Measurements from ENCODE around the gene BCHE. TPM values are rescaled to one million over a fixed set of nuclear protein-coding genes. Genes with fewer than 3 reads are reported as not detected.

Gene BCHE
- total RNA-seq, 5 donors from 2014 or later (not counting 1 experiment from before 2014, with no cell fraction given): not detected

- Histone ChIP-seq H3K36me3 (ENCODE audit: control insufficient read depth in 2 of 2, extremely low read depth in 1 of 2, insufficient read depth in 1 of 2, low read length in 1 of 2) (no peaks in the 10 kb centered on the region), H3K27ac (ENCODE audit: low read length) (no peak overlapping the region), H3K9me3 (no peaks in the 10 kb centered on the region), H3K27me3 (replicated peaks in 1 of 2; ENCODE audit: control insufficient read depth in 2 of 2, extremely low read depth in 1 of 2, insufficient read depth in 2 of 2, low read length in 1 of 2) (no peaks in the 10 kb centered on the region), H3K4me3 (ENCODE audit: control insufficient read depth in 1 of 2, extremely low read depth in 1 of 2, low read length in 1 of 2) (no peak overlapping the region), H3K4me1 (ENCODE audit: control insufficient read depth in 1 of 2, extremely low read depth in 1 of 2, insufficient read depth in 2 of 2, low read length in 2 of 2) (no peaks in the 10 kb centered on the region)
- DNase-seq (no peak), ATAC-seq (replicated peaks in 1 of 4) (no peak)
- POLR2A ChIA-PET: no interaction called here
- CTCF ChIA-PET: no interaction called here
- Mint-ChIP-seq H3K27me3 (no peaks in the 10 kb centered on the region), H3K4me1 (no peaks in the 10 kb centered on the region), H3K4me3 (no peak overlapping the region), H3K9me3 (peaks cover 0 to 9% (median 0%) of the 10 kb centered on the region in 3 donors), H3K36me3 (no peaks in the 10 kb centered on the region), H3K27ac (no peak overlapping the region)
- WGBS (ENCODE audit: insufficient coverage): 79% methylated on average over 2 of the region's 6 CpGs
Measured at GRCh38 chr3:165846056-165846455, 8.8 kb upstream of the BCHE start.

GRCh38 chr3:165839296-165840076, 2.3 kb upstream of the BCHE start:
- H3K27me3 Mint-ChIP-seq: no peaks in the 10 kb centered on the region
- Histone ChIP-seq H3K9me3 (no peaks in the 10 kb centered on the region), H3K4me1 (ENCODE audit: control insufficient read depth in 1 of 2, extremely low read depth in 1 of 2, insufficient read depth in 2 of 2, low read length in 2 of 2) (no peaks in the 10 kb centered on the region), H3K27me3 (replicated peaks in 1 of 2; ENCODE audit: control insufficient read depth in 2 of 2, extremely low read depth in 1 of 2, insufficient read depth in 2 of 2, low read length in 1 of 2) (no peaks in the 10 kb centered on the region), H3K4me3 (ENCODE audit: control insufficient read depth in 1 of 2, extremely low read depth in 1 of 2, low read length in 1 of 2) (no peak overlapping the region), H3K36me3 (ENCODE audit: control insufficient read depth in 2 of 2, extremely low read depth in 1 of 2, insufficient read depth in 1 of 2, low read length in 1 of 2) (no peaks in the 10 kb centered on the region), H3K27ac (ENCODE audit: low read length) (no peak overlapping the region)
- DNase-seq (no peak), ATAC-seq (replicated peaks in 1 of 4) (no peak)
- no peaks in the 10 kb centered on the region for H3K4me1 Mint-ChIP-seq
- ChIA-PET CTCF (no interaction called here), POLR2A (no interaction called here)
- no peak overlapping the region for H3K27ac Mint-ChIP-seq
- H3K36me3 Mint-ChIP-seq: no peaks in the 10 kb centered on the region
- no peak overlapping the region for H3K4me3 Mint-ChIP-seq
- 63% methylated on average over 5 of the region's 9 CpGs for WGBS (ENCODE audit: insufficient coverage)
- H3K9me3 Mint-ChIP-seq: peaks cover 0 to 4% (median 2%) of the 10 kb centered on the region in 3 donors

DNA sequence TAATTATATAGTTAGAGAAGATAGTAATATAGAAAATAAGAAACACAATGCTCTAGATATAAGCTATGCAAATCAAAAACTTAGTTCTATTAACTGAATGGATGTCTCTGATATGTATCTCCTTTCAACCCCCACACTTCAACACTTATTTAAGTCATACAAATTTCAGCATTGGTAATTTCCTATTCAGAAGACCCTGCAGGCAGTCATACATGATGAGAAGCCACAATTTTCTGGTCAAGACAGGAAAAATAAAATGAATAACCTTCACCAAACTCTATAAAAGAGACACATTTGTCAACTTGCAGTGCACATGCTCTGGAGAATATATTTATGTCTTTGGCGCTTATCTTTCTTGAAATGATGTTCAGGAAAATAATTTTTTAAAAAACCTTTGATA, 578 bp upstream of the BCHE start:
- no peaks in the 10 kb centered on the region for H3K36me3 Mint-ChIP-seq
- Histone ChIP-seq H3K27ac (ENCODE audit: low read length) (no peak overlapping the region), H3K9me3 (no peaks in the 10 kb centered on the region), H3K4me3 (ENCODE audit: control insufficient read depth in 1 of 2, extremely low read depth in 1 of 2, low read length in 1 of 2) (no peak overlapping the region), H3K36me3 (ENCODE audit: control insufficient read depth in 2 of 2, extremely low read depth in 1 of 2, insufficient read depth in 1 of 2, low read length in 1 of 2) (no peaks in the 10 kb centered on the region), H3K4me1 (ENCODE audit: control insufficient read depth in 1 of 2, extremely low read depth in 1 of 2, insufficient read depth in 2 of 2, low read length in 2 of 2) (no peaks in the 10 kb centered on the region), H3K27me3 (replicated peaks in 1 of 2; ENCODE audit: control insufficient read depth in 2 of 2, extremely low read depth in 1 of 2, insufficient read depth in 2 of 2, low read length in 1 of 2) (no peaks in the 10 kb centered on the region)
- WGBS (ENCODE audit: insufficient coverage): no CpG with 5 or more reads among the region's 1 CpG
- H3K4me3 Mint-ChIP-seq: no peak overlapping the region
- DNase-seq (no peak), ATAC-seq (replicated peaks in 1 of 4) (no peak)
- no peak overlapping the region for H3K27ac Mint-ChIP-seq
- peaks cover 0 to 4% (median 2%) of the 10 kb centered on the region in 3 donors for H3K9me3 Mint-ChIP-seq
- no peaks in the 10 kb centered on the region for H3K4me1 Mint-ChIP-seq
- CTCF ChIA-PET: interaction anchor here in 1 of 2 donors (0.6 kb wide), 1 partner anchor 694 kb away, joined by 9 read pairs; no protein-coding TSS in a partner anchor
- H3K27me3 Mint-ChIP-seq: no peaks in the 10 kb centered on the region
- POLR2A ChIA-PET: no interaction called here

- no CpG with 5 or more reads among the region's 2 CpGs for WGBS (ENCODE audit: insufficient coverage)
- no peaks in the 10 kb centered on the region for H3K27me3 Mint-ChIP-seq
- Histone ChIP-seq H3K27me3 (replicated peaks in 1 of 2; ENCODE audit: control insufficient read depth in 2 of 2, extremely low read depth in 1 of 2, insufficient read depth in 2 of 2, low read length in 1 of 2) (no peaks in the 10 kb centered on the region), H3K4me1 (ENCODE audit: control insufficient read depth in 1 of 2, extremely low read depth in 1 of 2, insufficient read depth in 2 of 2, low read length in 2 of 2) (no peaks in the 10 kb centered on the region), H3K9me3 (no peaks in the 10 kb centered on the region), H3K36me3 (ENCODE audit: control insufficient read depth in 2 of 2, extremely low read depth in 1 of 2, insufficient read depth in 1 of 2, low read length in 1 of 2) (no peaks in the 10 kb centered on the region), H3K27ac (ENCODE audit: low read length) (no peak overlapping the region), H3K4me3 (ENCODE audit: control insufficient read depth in 1 of 2, extremely low read depth in 1 of 2, low read length in 1 of 2) (no peak overlapping the region)
- no peaks in the 10 kb centered on the region for H3K36me3 Mint-ChIP-seq
- ChIA-PET CTCF (interaction anchor here in 1 of 2 donors (0.7 kb wide), 1 partner anchor 32 kb away, joined by 3 read pairs; no protein-coding TSS in a partner anchor), POLR2A (no interaction called here)
- H3K4me3 Mint-ChIP-seq: no peak overlapping the region
- ATAC-seq (replicated peaks in 1 of 4): no peak
- H3K27ac Mint-ChIP-seq: no peak overlapping the region
- no peaks in the 10 kb centered on the region for H3K4me1 Mint-ChIP-seq
- H3K9me3 Mint-ChIP-seq: peaks cover 0 to 2% (median 0%) of the 10 kb centered on the region in 3 donors
- DNase-seq: no peak
Measured at GRCh38 chr3:165835431-165835830, 1.8 kb downstream of the BCHE start.

DNA sequence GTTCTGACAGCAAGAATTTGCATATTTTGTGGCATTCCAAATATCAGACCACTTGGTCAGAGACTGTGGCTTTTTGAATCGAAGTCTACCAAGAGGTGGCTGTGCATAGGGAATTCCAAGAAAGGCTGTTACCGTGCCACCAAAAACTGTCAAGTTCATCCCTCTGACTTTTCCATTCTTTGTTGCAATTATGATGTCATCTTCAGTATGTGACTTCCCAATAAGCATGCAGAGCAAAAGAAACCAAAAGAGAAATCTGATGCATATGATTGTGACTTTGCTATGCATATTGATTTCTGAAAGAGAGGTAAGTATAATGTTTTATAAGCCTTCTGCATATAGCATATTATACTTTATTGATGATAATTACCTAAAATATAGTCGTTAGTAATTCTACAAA, 6.5 kb downstream of the BCHE start:
- H3K9me3 ChIP-seq: no peaks in the 10 kb centered on the region
- H3K4me3 ChIP-seq (ENCODE audit: control insufficient read depth in 1 of 2, extremely low read depth in 1 of 2, low read length in 1 of 2): no peak overlapping the region
- no peaks in the 10 kb centered on the region for H3K36me3 Mint-ChIP-seq
- H3K36me3 ChIP-seq (ENCODE audit: control insufficient read depth in 2 of 2, extremely low read depth in 1 of 2, insufficient read depth in 1 of 2, low read length in 1 of 2): no peaks in the 10 kb centered on the region
- no peak overlapping the region for H3K4me3 Mint-ChIP-seq
- H3K27me3 Mint-ChIP-seq: no peaks in the 10 kb centered on the region
- no peak overlapping the region for H3K27ac Mint-ChIP-seq
- H3K27me3 ChIP-seq (replicated peaks in 1 of 2; ENCODE audit: control insufficient read depth in 2 of 2, extremely low read depth in 1 of 2, insufficient read depth in 2 of 2, low read length in 1 of 2): no peaks in the 10 kb centered on the region
- H3K27ac ChIP-seq (ENCODE audit: low read length): no peak overlapping the region
- CTCF ChIA-PET: no interaction called here
- no CpG with 5 or more reads among the region's 3 CpGs for WGBS (ENCODE audit: insufficient coverage)
- H3K4me1 ChIP-seq (ENCODE audit: control insufficient read depth in 1 of 2, extremely low read depth in 1 of 2, insufficient read depth in 2 of 2, low read length in 2 of 2): no peaks in the 10 kb centered on the region
- peaks cover 0 to 4% (median 3%) of the 10 kb centered on the region in 3 donors for H3K9me3 Mint-ChIP-seq
- POLR2A ChIA-PET: no interaction called here
- no peaks in the 10 kb centered on the region for H3K4me1 Mint-ChIP-seq
- no peak for DNase-seq
- ATAC-seq (replicated peaks in 1 of 4): no peak

- DNase-seq (no peak), ATAC-seq (replicated peaks in 1 of 4) (no peak)
- no peaks in the 10 kb centered on the region for H3K27me3 ChIP-seq (replicated peaks in 1 of 2; ENCODE audit: control insufficient read depth in 2 of 2, extremely low read depth in 1 of 2, insufficient read depth in 2 of 2, low read length in 1 of 2)
- H3K4me1 ChIP-seq (ENCODE audit: control insufficient read depth in 1 of 2, extremely low read depth in 1 of 2, insufficient read depth in 2 of 2, low read length in 2 of 2): no peaks in the 10 kb centered on the region
- H3K9me3 Mint-ChIP-seq: peaks cover 0 to 4% (median 3%) of the 10 kb centered on the region in 3 donors
- H3K36me3 ChIP-seq (ENCODE audit: control insufficient read depth in 2 of 2, extremely low read depth in 1 of 2, insufficient read depth in 1 of 2, low read length in 1 of 2): no peaks in the 10 kb centered on the region
- no peaks in the 10 kb centered on the region for H3K36me3 Mint-ChIP-seq
- no peak overlapping the region for H3K27ac ChIP-seq (ENCODE audit: low read length)
- ChIA-PET POLR2A (no interaction called here), CTCF (no interaction called here)
- no peaks in the 10 kb centered on the region for H3K9me3 ChIP-seq
- H3K4me1 Mint-ChIP-seq: no peaks in the 10 kb centered on the region
- H3K27me3 Mint-ChIP-seq: no peaks in the 10 kb centered on the region
- no peak overlapping the region for H3K27ac Mint-ChIP-seq
- no peak overlapping the region for H3K4me3 Mint-ChIP-seq
- WGBS (ENCODE audit: insufficient coverage): no CpG with 5 or more reads among the region's 1 CpG
- no peak overlapping the region for H3K4me3 ChIP-seq (ENCODE audit: control insufficient read depth in 1 of 2, extremely low read depth in 1 of 2, low read length in 1 of 2)
Measured at GRCh38 chr3:165827883-165828282, 9.3 kb downstream of the BCHE start.
